ENCODE measurements around the gene VSTM1. TPM values are rescaled to one million over a fixed set of nuclear protein-coding genes. Genes with fewer than 3 reads are reported as not detected.

Gene VSTM1
- total RNA-seq, 1 experiment from 2014 or later = not detected

DNA sequence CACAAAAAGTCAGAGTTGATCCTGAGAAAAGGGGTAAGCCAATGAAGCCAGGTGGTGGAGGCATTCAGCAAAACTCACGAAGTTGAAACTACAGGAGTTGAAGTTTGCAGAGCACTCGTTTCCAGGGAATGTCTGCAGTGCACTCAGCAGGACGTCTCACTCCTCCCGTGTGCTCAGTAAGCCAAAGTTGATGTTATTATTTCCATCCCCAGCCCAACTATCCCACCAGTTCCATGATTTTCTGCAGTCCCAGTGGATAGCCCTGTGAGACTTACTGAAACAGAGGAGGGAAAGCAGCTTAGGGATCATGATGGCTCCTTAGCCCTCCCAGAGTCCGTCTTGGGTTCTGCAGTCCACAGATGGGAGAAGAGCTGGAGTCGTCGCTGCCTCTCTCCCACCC is 17.3 kb upstream of the VSTM1 start, which contains the start of gene TARM1 (continued):
- TF ChIP-seq, protein P1, sequence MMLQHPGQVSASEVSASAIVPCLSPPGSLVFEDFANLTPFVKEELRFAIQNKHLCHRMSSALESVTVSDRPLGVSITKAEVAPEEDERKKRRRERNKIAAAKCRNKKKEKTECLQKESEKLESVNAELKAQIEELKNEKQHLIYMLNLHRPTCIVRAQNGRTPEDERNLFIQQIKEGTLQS (CRISPR knock-in tag; conservative IDR thresholded peaks at IDR 0.05) = no peak
- no peak for TF ChIP-seq SMAD4 (CRISPR knock-in tag; IDR thresholded peaks at IDR 0.05)

GRCh38 chr19:54077334-54077733 is 13.6 kb upstream of the VSTM1 start:
- DNase-seq (ENCODE audit: low spot score) (no peak), ATAC-seq (no peak)
- H3K4me3 Mint-ChIP-seq = no peak overlapping the region
- no peak overlapping the region for H3K27ac Mint-ChIP-seq
- POLR2A ChIA-PET = interaction anchor here (0.7 kb wide), 1 partner anchor 8 kb away, joined by 7 read pairs; no protein-coding TSS in a partner anchor
- H3K9me3 Mint-ChIP-seq = peaks cover 8% of the 10 kb centered on the region
- H3K4me1 Mint-ChIP-seq = no peaks in the 10 kb centered on the region
- H3K36me3 Mint-ChIP-seq = no peaks in the 10 kb centered on the region; the same call in 1 of the 2 replicates
- TF ChIP-seq OVOL2 (CRISPR knock-in tag; IDR thresholded peaks at IDR 0.05; ENCODE audit: borderline replicate concordance) (no peak), CREB1 (CRISPR knock-in tag; IDR thresholded peaks at IDR 0.05) (no peak), JUN (CRISPR knock-in tag; IDR thresholded peaks at IDR 0.05) (no peak), SMAD3 (CRISPR knock-in tag; IDR thresholded peaks at IDR 0.05; ENCODE audit: borderline replicate concordance) (no peak), MLX (CRISPR knock-in tag; IDR thresholded peaks at IDR 0.05) (no peak), EMX1 (CRISPR knock-in tag; IDR thresholded peaks at IDR 0.05) (no peak), NFATC4 (CRISPR knock-in tag; IDR thresholded peaks at IDR 0.05) (no peak), E2F1 (CRISPR knock-in tag; IDR thresholded peaks at IDR 0.05) (no peak), NR2C2 (CRISPR knock-in tag; IDR thresholded peaks at IDR 0.05) (no peak), RELA (CRISPR knock-in tag; IDR thresholded peaks at IDR 0.05; ENCODE audit: borderline replicate concordance) (no peak), NFYB (CRISPR knock-in tag; conservative IDR thresholded peaks at IDR 0.05; ENCODE audit: low read depth) (no peak), JAZF1 (CRISPR knock-in tag; IDR thresholded peaks at IDR 0.05) (no peak), STAT6 (CRISPR knock-in tag; conservative IDR thresholded peaks at IDR 0.05; ENCODE audit: low read depth) (no peak)
- TF ChIP-seq, protein P2, sequence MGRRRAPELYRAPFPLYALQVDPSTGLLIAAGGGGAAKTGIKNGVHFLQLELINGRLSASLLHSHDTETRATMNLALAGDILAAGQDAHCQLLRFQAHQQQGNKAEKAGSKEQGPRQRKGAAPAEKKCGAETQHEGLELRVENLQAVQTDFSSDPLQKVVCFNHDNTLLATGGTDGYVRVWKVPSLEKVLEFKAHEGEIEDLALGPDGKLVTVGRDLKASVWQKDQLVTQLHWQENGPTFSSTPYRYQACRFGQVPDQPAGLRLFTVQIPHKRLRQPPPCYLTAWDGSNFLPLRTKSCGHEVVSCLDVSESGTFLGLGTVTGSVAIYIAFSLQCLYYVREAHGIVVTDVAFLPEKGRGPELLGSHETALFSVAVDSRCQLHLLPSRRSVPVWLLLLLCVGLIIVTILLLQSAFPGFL (CRISPR knock-in tag; IDR thresholded peaks at IDR 0.05; ENCODE audit: borderline replicate concordance) = no peak
- TF ChIP-seq, protein P3, sequence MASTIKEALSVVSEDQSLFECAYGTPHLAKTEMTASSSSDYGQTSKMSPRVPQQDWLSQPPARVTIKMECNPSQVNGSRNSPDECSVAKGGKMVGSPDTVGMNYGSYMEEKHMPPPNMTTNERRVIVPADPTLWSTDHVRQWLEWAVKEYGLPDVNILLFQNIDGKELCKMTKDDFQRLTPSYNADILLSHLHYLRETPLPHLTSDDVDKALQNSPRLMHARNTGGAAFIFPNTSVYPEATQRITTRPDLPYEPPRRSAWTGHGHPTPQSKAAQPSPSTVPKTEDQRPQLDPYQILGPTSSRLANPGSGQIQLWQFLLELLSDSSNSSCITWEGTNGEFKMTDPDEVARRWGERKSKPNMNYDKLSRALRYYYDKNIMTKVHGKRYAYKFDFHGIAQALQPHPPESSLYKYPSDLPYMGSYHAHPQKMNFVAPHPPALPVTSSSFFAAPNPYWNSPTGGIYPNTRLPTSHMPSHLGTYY (CRISPR knock-in tag; IDR thresholded peaks at IDR 0.05) = no peak
- TF ChIP-seq, protein P4, sequence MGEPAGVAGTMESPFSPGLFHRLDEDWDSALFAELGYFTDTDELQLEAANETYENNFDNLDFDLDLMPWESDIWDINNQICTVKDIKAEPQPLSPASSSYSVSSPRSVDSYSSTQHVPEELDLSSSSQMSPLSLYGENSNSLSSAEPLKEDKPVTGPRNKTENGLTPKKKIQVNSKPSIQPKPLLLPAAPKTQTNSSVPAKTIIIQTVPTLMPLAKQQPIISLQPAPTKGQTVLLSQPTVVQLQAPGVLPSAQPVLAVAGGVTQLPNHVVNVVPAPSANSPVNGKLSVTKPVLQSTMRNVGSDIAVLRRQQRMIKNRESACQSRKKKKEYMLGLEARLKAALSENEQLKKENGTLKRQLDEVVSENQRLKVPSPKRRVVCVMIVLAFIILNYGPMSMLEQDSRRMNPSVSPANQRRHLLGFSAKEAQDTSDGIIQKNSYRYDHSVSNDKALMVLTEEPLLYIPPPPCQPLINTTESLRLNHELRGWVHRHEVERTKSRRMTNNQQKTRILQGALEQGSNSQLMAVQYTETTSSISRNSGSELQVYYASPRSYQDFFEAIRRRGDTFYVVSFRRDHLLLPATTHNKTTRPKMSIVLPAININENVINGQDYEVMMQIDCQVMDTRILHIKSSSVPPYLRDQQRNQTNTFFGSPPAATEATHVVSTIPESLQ (CRISPR knock-in tag; IDR thresholded peaks at IDR 0.05) = no peak
- TF ChIP-seq, protein P5, sequence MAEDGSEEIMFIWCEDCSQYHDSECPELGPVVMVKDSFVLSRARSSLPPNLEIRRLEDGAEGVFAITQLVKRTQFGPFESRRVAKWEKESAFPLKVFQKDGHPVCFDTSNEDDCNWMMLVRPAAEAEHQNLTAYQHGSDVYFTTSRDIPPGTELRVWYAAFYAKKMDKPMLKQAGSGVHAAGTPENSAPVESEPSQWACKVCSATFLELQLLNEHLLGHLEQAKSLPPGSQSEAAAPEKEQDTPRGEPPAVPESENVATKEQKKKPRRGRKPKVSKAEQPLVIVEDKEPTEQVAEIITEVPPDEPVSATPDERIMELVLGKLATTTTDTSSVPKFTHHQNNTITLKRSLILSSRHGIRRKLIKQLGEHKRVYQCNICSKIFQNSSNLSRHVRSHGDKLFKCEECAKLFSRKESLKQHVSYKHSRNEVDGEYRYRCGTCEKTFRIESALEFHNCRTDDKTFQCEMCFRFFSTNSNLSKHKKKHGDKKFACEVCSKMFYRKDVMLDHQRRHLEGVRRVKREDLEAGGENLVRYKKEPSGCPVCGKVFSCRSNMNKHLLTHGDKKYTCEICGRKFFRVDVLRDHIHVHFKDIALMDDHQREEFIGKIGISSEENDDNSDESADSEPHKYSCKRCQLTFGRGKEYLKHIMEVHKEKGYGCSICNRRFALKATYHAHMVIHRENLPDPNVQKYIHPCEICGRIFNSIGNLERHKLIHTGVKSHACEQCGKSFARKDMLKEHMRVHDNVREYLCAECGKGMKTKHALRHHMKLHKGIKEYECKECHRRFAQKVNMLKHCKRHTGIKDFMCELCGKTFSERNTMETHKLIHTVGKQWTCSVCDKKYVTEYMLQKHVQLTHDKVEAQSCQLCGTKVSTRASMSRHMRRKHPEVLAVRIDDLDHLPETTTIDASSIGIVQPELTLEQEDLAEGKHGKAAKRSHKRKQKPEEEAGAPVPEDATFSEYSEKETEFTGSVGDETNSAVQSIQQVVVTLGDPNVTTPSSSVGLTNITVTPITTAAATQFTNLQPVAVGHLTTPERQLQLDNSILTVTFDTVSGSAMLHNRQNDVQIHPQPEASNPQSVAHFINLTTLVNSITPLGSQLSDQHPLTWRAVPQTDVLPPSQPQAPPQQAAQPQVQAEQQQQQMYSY (CRISPR knock-in tag; IDR thresholded peaks at IDR 0.05) = no peak
- H3K27me3 Mint-ChIP-seq (ENCODE audit: low read depth) = peaks cover 5% of the 10 kb centered on the region
- CTCF ChIA-PET = interaction anchor here (1.4 kb wide), 1 partner anchor 165 kb away, joined by 3 read pairs; no protein-coding TSS in a partner anchor
